GM12873 (cell line): ENCODE measurements around the gene SERGEF.

ENCODE experiments used
- TF ChIP-seq, protein P1 (sequence below): IDR thresholded peaks from 2 replicates; pipeline ENCODE4 v1.5.1; 2012; ENCODE audit warnings: low read depth, mild to moderate bottlenecking, moderate library complexity, low read length, control low read depth; ENCODE audit not compliant: insufficient read depth; ENCODE audit errors: missing control alignments

SERGEF gene

DNA sequence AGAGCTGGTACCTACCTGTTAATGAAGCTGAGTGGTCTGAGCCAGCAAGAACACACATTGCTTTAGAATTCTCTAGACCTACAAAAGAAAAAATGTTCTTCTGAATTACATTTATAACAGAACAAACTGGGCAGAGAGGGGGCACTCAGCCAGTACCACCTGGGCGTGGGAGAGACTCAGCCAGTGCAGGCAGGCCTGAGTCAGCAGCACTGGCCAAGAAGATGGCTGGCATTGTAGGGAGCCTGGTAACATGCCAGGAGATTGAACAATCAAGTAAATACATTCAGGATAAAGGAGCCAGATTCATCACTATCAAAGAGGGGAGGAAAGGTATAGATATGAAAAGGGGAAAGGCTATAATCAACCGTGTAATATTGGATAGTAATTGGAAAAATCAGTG is 19.9 kb downstream of the SERGEF start:
- TF ChIP-seq, protein P1, sequence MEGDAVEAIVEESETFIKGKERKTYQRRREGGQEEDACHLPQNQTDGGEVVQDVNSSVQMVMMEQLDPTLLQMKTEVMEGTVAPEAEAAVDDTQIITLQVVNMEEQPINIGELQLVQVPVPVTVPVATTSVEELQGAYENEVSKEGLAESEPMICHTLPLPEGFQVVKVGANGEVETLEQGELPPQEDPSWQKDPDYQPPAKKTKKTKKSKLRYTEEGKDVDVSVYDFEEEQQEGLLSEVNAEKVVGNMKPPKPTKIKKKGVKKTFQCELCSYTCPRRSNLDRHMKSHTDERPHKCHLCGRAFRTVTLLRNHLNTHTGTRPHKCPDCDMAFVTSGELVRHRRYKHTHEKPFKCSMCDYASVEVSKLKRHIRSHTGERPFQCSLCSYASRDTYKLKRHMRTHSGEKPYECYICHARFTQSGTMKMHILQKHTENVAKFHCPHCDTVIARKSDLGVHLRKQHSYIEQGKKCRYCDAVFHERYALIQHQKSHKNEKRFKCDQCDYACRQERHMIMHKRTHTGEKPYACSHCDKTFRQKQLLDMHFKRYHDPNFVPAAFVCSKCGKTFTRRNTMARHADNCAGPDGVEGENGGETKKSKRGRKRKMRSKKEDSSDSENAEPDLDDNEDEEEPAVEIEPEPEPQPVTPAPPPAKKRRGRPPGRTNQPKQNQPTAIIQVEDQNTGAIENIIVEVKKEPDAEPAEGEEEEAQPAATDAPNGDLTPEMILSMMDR, result no peak

DNA sequence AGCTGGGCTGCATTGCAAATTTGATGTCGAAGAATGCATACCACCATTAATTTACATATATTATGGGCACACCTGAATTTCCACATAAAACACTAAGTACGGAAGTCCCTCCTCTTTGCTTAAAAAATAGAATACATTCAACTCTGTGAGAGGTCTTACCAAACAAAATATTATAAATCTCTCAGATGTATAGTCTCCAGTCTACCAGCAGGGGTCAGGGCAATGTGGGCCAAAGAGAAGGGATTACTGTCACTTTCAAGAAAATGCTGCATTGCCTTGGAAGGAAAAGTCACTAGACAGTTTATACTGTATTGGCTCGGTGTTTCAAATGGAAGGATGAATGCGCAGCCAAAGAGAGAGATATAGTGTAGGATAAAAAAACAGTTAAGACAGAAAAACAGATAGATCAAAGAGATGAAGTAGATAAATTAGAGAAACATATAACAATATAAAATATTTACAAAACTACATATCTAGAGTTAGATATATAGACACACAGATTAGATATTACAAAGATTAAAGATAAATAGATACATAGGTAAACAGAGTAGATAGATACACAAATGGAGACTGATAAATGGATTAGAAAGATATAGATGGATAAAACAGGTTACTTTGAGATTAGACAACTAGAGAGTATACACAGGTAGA is 20.9 kb downstream of the SERGEF start:
- TF ChIP-seq, protein P1, result peak; percentile 77

DNA sequence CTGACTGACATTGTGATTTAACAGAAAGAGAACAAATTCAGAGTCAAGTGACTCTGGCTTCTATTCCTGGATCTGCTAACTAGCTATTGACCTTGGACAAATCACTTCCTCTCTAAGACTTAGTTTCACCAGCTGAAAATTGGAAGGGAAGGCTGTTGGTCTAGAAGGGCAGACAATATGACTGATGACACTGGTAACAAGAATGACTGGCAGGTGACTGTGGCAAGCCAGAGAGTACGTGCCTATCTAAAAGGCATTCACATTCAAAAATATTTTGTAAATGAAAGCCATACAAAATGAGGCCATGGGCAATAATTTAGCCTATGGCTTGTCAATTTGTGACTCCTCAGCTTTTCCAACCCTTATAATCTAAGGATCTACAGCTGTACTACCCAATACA is 23.5 kb downstream of the SERGEF start:
- TF ChIP-seq, protein P1, result no peak

DNA sequence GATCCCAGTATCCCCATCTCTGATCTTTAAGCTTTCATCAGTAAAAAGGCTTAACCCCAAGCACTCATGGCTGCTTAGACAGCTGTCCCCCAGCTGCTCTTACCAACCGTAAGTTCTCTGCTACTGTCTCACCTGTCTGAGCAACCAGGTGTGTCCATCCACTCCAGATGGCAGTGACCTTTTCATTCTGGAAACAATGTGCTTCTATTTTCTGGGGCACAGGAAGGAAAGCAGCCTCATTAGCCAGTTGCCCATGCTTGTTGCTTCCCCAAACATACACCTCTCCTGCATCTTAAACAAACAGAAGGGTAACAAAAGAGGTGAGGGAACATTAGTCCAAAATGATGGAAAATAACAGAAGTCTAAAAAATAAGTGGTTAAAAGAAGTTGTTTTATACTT is 24.4 kb downstream of the SERGEF start:
- TF ChIP-seq, protein P1, result no peak

DNA sequence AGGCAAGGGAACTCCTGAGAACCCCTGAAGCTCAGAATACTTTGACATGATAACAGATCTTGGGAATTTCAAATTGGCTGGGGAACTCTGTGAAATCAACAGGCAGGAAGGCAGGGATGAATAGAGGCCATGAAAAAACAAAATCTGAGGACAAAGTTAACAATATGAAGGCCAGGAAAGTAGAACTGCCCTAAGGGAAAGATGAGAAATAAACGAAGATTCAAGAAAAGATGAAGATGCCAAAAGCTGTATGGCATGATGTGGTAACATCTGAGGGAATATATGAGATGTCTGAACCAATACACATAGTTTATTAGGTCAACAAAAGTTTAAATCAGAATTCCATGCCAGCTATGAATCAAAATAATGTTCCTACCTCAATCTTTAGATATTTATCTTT is 25.0 kb downstream of the SERGEF start:
- TF ChIP-seq, protein P1, result no peak

DNA sequence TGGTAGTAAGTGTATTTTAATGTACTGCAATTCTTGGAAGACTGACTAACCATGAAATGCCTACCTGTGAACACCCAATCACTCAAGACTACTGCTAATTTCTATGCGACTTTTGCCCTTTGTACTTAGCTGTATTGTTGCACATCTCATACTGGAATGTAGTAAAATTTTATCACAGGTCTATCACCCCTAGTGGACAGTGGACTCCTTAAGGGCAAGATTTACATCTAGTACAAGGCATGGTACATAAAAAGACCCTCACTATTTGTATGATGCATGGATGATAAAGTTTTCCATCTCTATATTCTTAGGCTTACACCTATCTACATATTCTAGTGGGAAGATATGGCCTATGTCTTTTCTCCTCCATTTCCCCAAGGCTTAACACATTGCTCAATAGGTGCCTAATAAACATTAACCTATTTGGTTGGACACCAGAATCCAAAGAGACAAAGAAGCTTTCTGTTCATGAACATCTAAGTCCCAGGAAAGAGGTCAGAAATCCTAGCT is 26.1 kb downstream of the SERGEF start:
- TF ChIP-seq, protein P1, result no peak

DNA sequence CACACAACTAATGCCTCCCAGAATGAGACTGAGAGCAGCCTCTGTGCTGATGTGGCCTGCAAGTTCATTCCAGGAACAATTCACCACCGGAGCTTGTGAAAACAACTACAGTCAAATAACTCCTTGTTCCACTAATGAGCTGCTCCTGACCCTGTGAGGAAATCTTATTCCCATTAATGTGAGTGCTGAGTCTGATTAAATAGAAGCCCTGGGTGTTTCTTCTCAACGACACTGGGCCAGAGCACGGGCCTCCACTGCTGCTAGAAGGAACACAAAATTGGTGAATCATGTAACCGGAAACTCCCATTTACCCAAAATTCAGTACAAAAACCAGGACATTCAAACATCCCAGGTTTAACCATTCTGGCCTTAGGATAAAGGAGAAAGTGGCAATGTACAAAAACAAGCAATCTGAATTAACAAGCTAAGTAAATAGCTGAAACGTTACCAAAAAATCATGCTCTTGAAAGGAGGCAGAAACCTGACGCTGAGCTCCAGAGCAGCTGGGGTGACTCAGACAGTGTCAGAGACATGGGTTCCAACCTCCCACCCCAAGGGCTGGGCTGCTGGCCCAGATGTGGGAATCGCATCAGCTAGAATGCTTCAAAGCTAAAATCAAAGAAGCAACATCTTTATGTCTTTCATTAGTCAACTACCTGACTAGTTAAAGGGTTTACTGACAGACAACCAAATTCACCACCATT is 26.7 kb downstream of the SERGEF start:
- TF ChIP-seq, protein P1, result no peak
